ENCODE results near the gene GPSM3.
"Not testable (repeated sequence)": the region's sequence is repeated elsewhere in the genome, so short reads cannot be mapped to it uniquely, and the experiment has no call there.

Gene GPSM3

DNA sequence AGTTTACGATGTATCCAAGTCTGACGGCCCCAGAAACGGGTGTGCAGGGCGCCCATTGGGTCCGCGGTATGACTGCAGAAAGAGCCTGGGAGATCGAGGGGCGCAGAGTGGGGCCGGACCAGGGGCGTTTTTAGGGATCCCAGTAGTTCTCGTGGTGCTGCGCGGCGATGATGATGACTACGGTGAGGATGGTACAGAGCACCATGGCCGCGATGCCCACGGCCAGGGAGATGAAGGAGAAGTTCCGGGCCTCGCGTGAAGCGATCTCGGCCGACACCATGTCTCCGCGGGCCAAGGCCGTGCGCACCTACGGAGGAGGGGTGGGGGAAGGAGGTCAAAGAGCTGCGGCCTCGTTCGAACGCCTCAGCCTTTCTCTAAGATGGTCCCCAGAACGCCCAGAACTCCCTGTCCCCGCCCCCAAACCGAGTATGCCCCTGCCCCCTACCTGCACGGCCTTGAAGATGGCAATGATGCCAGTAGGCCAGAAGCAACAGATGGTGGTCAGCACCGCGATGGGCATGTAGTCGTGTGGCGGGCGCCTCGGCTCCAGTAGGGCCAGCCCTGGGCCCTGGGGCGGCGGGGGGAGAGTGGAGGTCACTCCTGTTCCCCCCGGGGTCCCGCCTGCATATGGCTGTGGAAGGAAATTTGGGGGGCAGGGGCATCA is 43.2 kb downstream of the GPSM3 start:
- no peak for DNase-seq

- no peak for DNase-seq
Observed at GRCh38 chr6:32148289-32149091, 44.0 kb downstream of the GPSM3 start.

GRCh38 chr6:32147401-32148132 is 44.9 kb downstream of the GPSM3 start:
- no peak for DNase-seq

GRCh38 chr6:32146687-32147086 is 45.8 kb downstream of the GPSM3 start:
- no peak for DNase-seq

GRCh38 chr6:32146287-32146686 is 46.2 kb downstream of the GPSM3 start:
- no peak for DNase-seq

- DNase-seq = not testable (repeated sequence)
Observed at GRCh38 chr6:32144238-32144637, 48.2 kb downstream of the GPSM3 start.

Measured in NCI-H1105 treated with DMSO at 0.1 percent for 48 hours (cell line).